Neural progenitor cell (in vitro differentiated cells): ENCODE measurements around the gene WDFY2.

Experiments
- CTCF ChIP-seq: fragments of 200-600 bp; sonication (generic); IDR thresholded peaks from 2 replicates; pipeline ENCODE4 v1.5.1; 2017; ENCODE audit warnings: antibody characterized with exemption, mild to moderate bottlenecking
- EZH2 ChIP-seq: fragments of 200-600 bp; sonication (generic); IDR thresholded peaks from 2 replicates; pipeline ENCODE4 v1.6.1; 2017; ENCODE audit warnings: antibody characterized with exemption, mild to moderate bottlenecking, moderate library complexity
- EZH2phosphoT487 ChIP-seq: fragments of 200-600 bp; sonication (generic); IDR thresholded peaks from 2 replicates; pipeline ENCODE4 v1.6.1; 2017; ENCODE audit warnings: antibody characterized with exemption

DNA sequence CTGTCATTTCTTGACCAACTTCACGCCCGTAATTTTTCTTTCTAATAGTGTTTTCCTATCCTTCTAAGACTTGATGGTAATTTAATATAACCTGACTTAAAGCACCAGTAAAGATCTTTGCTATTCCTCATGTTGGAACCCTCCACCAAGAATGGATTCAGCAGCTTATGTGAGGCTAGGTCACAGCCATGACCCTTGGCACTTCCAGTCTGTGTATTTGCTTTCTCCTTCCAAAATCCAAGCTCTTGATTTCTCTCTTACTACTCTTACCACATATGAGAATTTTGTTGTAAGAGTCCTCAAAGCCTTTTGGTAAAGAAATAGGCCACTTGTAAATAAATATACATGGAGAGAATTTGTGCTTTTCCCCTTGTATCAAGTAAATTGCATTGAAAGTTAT is 158.3 kb downstream of the WDFY2 start:
- TF ChIP-seq EZH2 = no peak
- TF ChIP-seq CTCF = no peak
- TF ChIP-seq EZH2phosphoT487 = no peak
